HFFc6 (cell line): ENCODE data around the gene OSTC. TPM values are rescaled to one million over a fixed set of nuclear protein-coding genes. Genes with fewer than 3 reads are reported as not detected.

Source experiments
- DNase-seq: peaks from one replicate; pipeline ENCODE4 v3.0.0-alpha.2; 2018
- H3K27ac Mint-ChIP-seq: 2 replicates; pipeline ENCODE4 v1.8.0; 2020; ENCODE audit warnings: mild to moderate bottlenecking, mixed read lengths
- H3K27me3 Mint-ChIP-seq: 2 replicates; pipeline ENCODE4 v1.8.0; 2021; ENCODE audit warnings: mild to moderate bottlenecking, moderate library complexity, mixed read lengths; ENCODE audit not compliant: insufficient read depth
- H3K36me3 Mint-ChIP-seq: 2 replicates; pipeline ENCODE4 v1.8.0; 2021; ENCODE audit warnings: low read depth, mixed read lengths
- H3K4me1 Mint-ChIP-seq: 2 replicates; pipeline ENCODE4 v1.8.0; 2020; ENCODE audit warnings: low read depth, mixed read lengths
- H3K4me3 Mint-ChIP-seq: 2 replicates; pipeline ENCODE4 v1.8.0; 2020; ENCODE audit warnings: mild to moderate bottlenecking, moderate library complexity, mixed read lengths
- H3K9me3 Mint-ChIP-seq: 2 replicates; pipeline ENCODE4 v1.8.0; 2020; ENCODE audit warnings: mild to moderate bottlenecking, mixed read lengths
- CTCF ChIP-seq: fragments of 200-600 bp; sonication (generic); IDR thresholded peaks from 2 replicates; pipeline ENCODE4 v1.5.0; 2021; ENCODE audit warnings: antibody characterized with exemption, mild to moderate bottlenecking
- total RNA-seq, 6 experiments: library from RNA; stranded (reverse); fragmentation: NEBNext Ultra II Directional; extraction: Animal tissue kit (Norgen Biotek cat#: 25700); gene quantifications; 2 replicates in 1 of 6; 3 replicates in 5 of 6; pipeline ENCODE4 v1.2.3, GENCODE V29; 2021

OSTC gene
- total RNA-seq, 6 experiments from 2014 or later = 178 to 259 (median 189) TPM

- Mint-ChIP-seq H3K4me1 (no peaks in the 10 kb centered on the region), H3K27me3 (no peaks in the 10 kb centered on the region; the same call in none of the 2 replicates), H3K9me3 (no peaks in the 10 kb centered on the region), H3K36me3 (no peaks in the 10 kb centered on the region), H3K27ac (no peak overlapping the region), H3K4me3 (no peak overlapping the region)
- TF ChIP-seq CTCF = no peak
- no peak for DNase-seq
Measured at GRCh38 chr4:108716340-108716739, 65.9 kb downstream of the OSTC start.

- Mint-ChIP-seq H3K27me3 (no peaks in the 10 kb centered on the region; the same call in 1 of the 2 replicates), H3K4me3 (no peak overlapping the region), H3K4me1 (no peaks in the 10 kb centered on the region), H3K27ac (no peak overlapping the region), H3K36me3 (no peaks in the 10 kb centered on the region), H3K9me3 (no peaks in the 10 kb centered on the region)
- no peak for TF ChIP-seq CTCF
- no peak for DNase-seq
Measured at GRCh38 chr4:108717386-108717785, 67.0 kb downstream of the OSTC start.

Other genes starting within 250 kb of the OSTC start
- gene RPL34, start 30.0 kb upstream of the OSTC start, total RNA-seq = 1,000 to 10,000 TPM in 1 of 6 experiments, 100 to 1,000 TPM in 5; 834 to 1,041 (median 909) TPM
- not detected for gene ETNPPL, start 112.5 kb downstream of the OSTC start, total RNA-seq